Tibial nerve (tissue), 4 donors: ENCODE measurements around the gene CELF6.

ENCODE experiments used
- CTCF ChIP-seq, 5 experiments: fragments of 200-600 bp in 3 of 5; fragments of 450-650 bp in 2 of 5; sonication (generic) in 3 of 5; IDR thresholded peaks; one replicate each; pipeline ENCODE4 v1.5.1; 2016 to 2019; ENCODE audit warnings: antibody characterized with exemption in 5 of 5, mild to moderate bottlenecking in 3 of 5, moderate library complexity in 2 of 5
- EP300 ChIP-seq, 2 donors: sonication (generic); formaldehyde crosslinking; IDR thresholded peaks; one replicate each; pipeline ENCODE4 v1.6.1; 2017; ENCODE audit warnings: antibody characterized with exemption in 2 of 2, mild to moderate bottlenecking in 1 of 2
- POLR2A ChIP-seq, 2 donors: fragments of 450-650 bp; IDR thresholded peaks; one replicate each; pipeline ENCODE4 v1.6.1; 2017; ENCODE audit warnings: antibody characterized with exemption in 2 of 2, mild to moderate bottlenecking in 2 of 2, moderate library complexity in 2 of 2

GRCh38 chr15:72237853-72238224 is 82.1 kb downstream of the CELF6 start:
- TF ChIP-seq CTCF (IDR thresholded peaks at IDR 0.05) = no peak
- TF ChIP-seq POLR2A (IDR thresholded peaks at IDR 0.05) = no peak
- TF ChIP-seq EP300 (IDR thresholded peaks at IDR 0.05) = no peak
